K562 (cell line): ENCODE measurements around the gene EDEM1. TPM values are rescaled to one million over a fixed set of nuclear protein-coding genes. Genes with fewer than 3 reads are reported as not detected.

Experiments
- ATAC-seq: fragments of 200-7000 bp; cut with Tn5 transposase; 3 replicates; pipeline ENCODE4 v1.9.1; 2020; ENCODE audit warnings: moderate library complexity
- BruUV-seq: library from RNA; stranded (reverse); fragments of 400-500 nt; replicated peaks from 2 replicates; lab custom pipeline; 2021; lab: Mats Ljungman, UMichigan
- CTCF ChIA-PET: fragments of 300-600 bp; formaldehyde crosslinking; extraction: SDS; loops from one replicate; lab custom pipeline; 2021; ENCODE audit warnings: low intra/inter-chr PET ratio; lab: Yijun Ruan, JAX
- POLR2A ChIA-PET: fragments of 300-600, 350-650 bp; sonication (Branson Sonifier 250); formaldehyde crosslinking; extraction: SDS; loops from one replicate; lab custom pipeline; 2021; ENCODE audit warnings: antibody characterized with exemption, inconsistent platforms; lab: Yijun Ruan, JAX
- DNase-seq, 4 experiments: peaks; one replicate each; pipeline versions ENCODE4 v3.0.0 to v3.0.0-alpha.2; 2011 to 2018; ENCODE audit warnings: low spot score in 3 of 4, mixed read lengths in 3 of 4; ENCODE audit errors: extremely low read depth in 1 of 4
- FAIRE-seq: peaks from 2 replicates; lab custom pipeline; 2011; peaks lifted over from hg19 to GRCh38; lab: Jason Lieb, UNC
- H2AFZ ChIP-seq: 2 replicates; pipeline ENCODE4 v1.6.0; 2011; ENCODE audit warnings: low read depth, low read length, control low read depth, inconsistent platforms
- H3K27ac ChIP-seq: fragments of 200-600 bp; 3 replicates; pipeline ENCODE4 v1.8.0; 2011; ENCODE audit warnings: low read depth, mild to moderate bottlenecking, control low read depth, inconsistent platforms, low read length, moderate library complexity, mixed read lengths; ENCODE audit errors: extremely low read depth
- H3K27me3 ChIP-seq, 2 experiments: fragments of 300-600 bp in 1 of 2; 2 replicates in 1 of 2; 3 replicates in 1 of 2; pipeline versions ENCODE4 v1.6.0 to v1.8.0; 2011; ENCODE audit warnings: inconsistent platforms in 2 of 2, low read length in 2 of 2, mild to moderate bottlenecking in 1 of 2, mixed read lengths in 1 of 2, moderate library complexity in 1 of 2; ENCODE audit not compliant: control insufficient read depth in 2 of 2, insufficient read depth in 2 of 2
- H3K36me3 ChIP-seq: fragments of 300-600 bp; 3 replicates; pipeline ENCODE4 v1.8.0; 2011; ENCODE audit warnings: mild to moderate bottlenecking, low read length, inconsistent platforms; ENCODE audit not compliant: control insufficient read depth, insufficient read depth
- H3K4me1 ChIP-seq, 2 experiments: fragments of 200-600 bp in 1 of 2; replicated peaks in 1 of 2; 2 replicates in 1 of 2; 3 replicates in 1 of 2; pipeline versions ENCODE4 v1.5.1 to v1.8.0; 2011; ENCODE audit warnings: inconsistent platforms in 2 of 2, low read length in 2 of 2, mild to moderate bottlenecking in 1 of 2, mixed read lengths in 1 of 2, moderate library complexity in 1 of 2; ENCODE audit not compliant: control insufficient read depth in 2 of 2, insufficient read depth in 2 of 2
- H3K4me2 ChIP-seq: 2 replicates; pipeline ENCODE4 v1.6.1; 2011; ENCODE audit warnings: low read length, control low read depth, inconsistent platforms, mixed read lengths; ENCODE audit not compliant: insufficient read depth
- H3K4me3 ChIP-seq: fragments of 200-600 bp; sonication (generic), shearing (Covaris generic); 2 replicates; pipeline ENCODE4 v1.5.1; 2016; ENCODE audit warnings: control low read depth, inconsistent platforms
- H3K79me2 ChIP-seq: fragments of 200-600 bp; 3 replicates; pipeline ENCODE4 v1.8.0; 2011; ENCODE audit warnings: low read length, inconsistent platforms; ENCODE audit not compliant: control insufficient read depth, insufficient read depth
- H3K9ac ChIP-seq, 2 experiments: 2 replicates each; pipeline versions ENCODE4 v1.6.0 to v1.6.1; 2011; ENCODE audit warnings: low read depth in 2 of 2, low read length in 2 of 2, control low read depth in 1 of 2, inconsistent platforms in 1 of 2, mild to moderate bottlenecking in 1 of 2, mixed read lengths in 1 of 2; ENCODE audit not compliant: insufficient read depth in 1 of 2
- H3K9me1 ChIP-seq: one replicate; pipeline ENCODE4 v1.6.0; 2011; ENCODE audit warnings: inconsistent platforms, mild to moderate bottlenecking, low read length, moderate library complexity; ENCODE audit not compliant: control insufficient read depth, insufficient read depth
- H3K9me3 ChIP-seq: replicated peaks from 2 replicates; pipeline ENCODE4 v1.5.1; 2011; ENCODE audit warnings: low read depth, low read length, inconsistent platforms; ENCODE audit not compliant: control insufficient read depth, insufficient read depth
- H4K20me1 ChIP-seq: replicated peaks from 2 replicates; pipeline ENCODE4 v1.6.1; 2011; ENCODE audit warnings: low read length, inconsistent platforms, mixed read lengths; ENCODE audit not compliant: control insufficient read depth, insufficient read depth
- ADNP ChIP-seq: fragments of 200-800 bp; sonication (Bioruptor generic); IDR thresholded peaks from 2 replicates; pipeline ENCODE4 v1.6.1; 2016; ENCODE audit warnings: missing genetic modification characterization, missing compliant biosample characterization
- BCOR ChIP-seq: fragments of 450-650 bp; IDR thresholded peaks from 2 replicates; pipeline ENCODE4 v1.6.1; 2016
- CHD4 ChIP-seq: fragments of 200-600 bp; sonication (generic); IDR thresholded peaks from 3 replicates; pipeline ENCODE4 v1.6.1; 2012; ENCODE audit warnings: low read depth, mild to moderate bottlenecking, mixed read lengths, low read length, inconsistent platforms; ENCODE audit not compliant: insufficient read depth, insufficient replicate concordance, poor library complexity, severe bottlenecking
- KDM1A ChIP-seq, 2 experiments: fragments of 450-650 bp; IDR thresholded peaks; 2 replicates each; pipeline ENCODE4 v1.6.1; 2016; ENCODE audit warnings: mild to moderate bottlenecking in 2 of 2
- POLR2AphosphoS2 ChIP-seq: IDR thresholded peaks from 2 replicates; pipeline ENCODE4 v1.6.1; 2012; ENCODE audit warnings: low read length, improper control_type of control experiment
- RBM25 ChIP-seq: fragments of 200-400 bp; formaldehyde crosslinking; IDR thresholded peaks from 2 replicates; pipeline ENCODE4 v1.6.1; 2018; ENCODE audit warnings: low read length, low read depth, moderate library complexity; ENCODE audit not compliant: severe bottlenecking
- SMARCA5 ChIP-seq: fragments of 450-650 bp; IDR thresholded peaks from 2 replicates; pipeline ENCODE4 v1.6.1; 2016
- WHSC1 ChIP-seq: IDR thresholded peaks from one replicate; pipeline ENCODE4 v1.6.1; 2012; ENCODE audit warnings: low read length, control low read depth, inconsistent platforms
- ZNF384 ChIP-seq: IDR thresholded peaks from 2 replicates; pipeline ENCODE4 v1.6.1; 2012; ENCODE audit warnings: low read depth, low read length, improper control_type of control experiment
- WGBS: fragments of 100-300 bp; shearing (Covaris generic); methylation state at CpG from one replicate; pipeline ENCODE4 v1.1.6; 2016; ENCODE audit warnings: low coverage, mixed read lengths; ENCODE audit not compliant: insufficient coverage; ENCODE audit errors: missing lambda C conversion rate; 5-methylcytosine and 5-hydroxymethylcytosine counted together
- in situ Hi-C: fragments of 300-500 bp; cut with MboI; formaldehyde crosslinking; loops from 4 replicates; pipeline ENCODE4 v1.15.0; 2018; ENCODE audit warnings: inconsistent platforms, mixed read lengths
- intact Hi-C: fragments of 100-400 bp; cut with micrococcal nuclease; formaldehyde crosslinking; loops from 2 replicates; pipeline ENCODE4 v1.14.2; 2022
- polyA plus RNA-seq, 8 experiments: library from polyadenylated mRNA; depleted of rRNA in 4 of 8; stranded (reverse) in 5 of 8; unstranded in 3 of 8; fragments of >200 nt; fragmentation: Nextera tagmentation in 2 of 8; fragmentation: Illumina TruSeq in 1 of 8; extraction: Ambion mirVana in 2 of 8; extraction: Trizol in 1 of 8; gene quantifications; 2 replicates each; pipeline versions ENCODE4 v1.2.1 to v1.2.3, GENCODE V29; 2011 to 2014; ENCODE audit warnings: inconsistent platforms in 1 of 8, missing spikeins in 1 of 8
- total RNA-seq, 7 experiments: library from RNA; depleted of rRNA in 6 of 7; stranded (reverse); fragments of >200 nt in 6 of 7; fragmentation: Illumina TruSeq in 2 of 7; extraction: Trizol in 2 of 7; gene quantifications; 2 replicates each; pipeline versions ENCODE4 v1.2.1 to v1.2.3, GENCODE V29; 2011 to 2021; ENCODE audit warnings: low replicate concordance in 1 of 7
- TF ChIP-seq, protein P1 (sequence below): fragments of 450-650 bp; IDR thresholded peaks from 2 replicates; pipeline ENCODE4 v1.6.1; 2018; ENCODE audit not compliant: partially characterized antibody

The EDEM1 gene
- total and polyA plus RNA-seq, 9 of the 15 experiments (the other 6 are each of a cell fraction or from before 2014, with no cell fraction given) = 6.2 to 36.7 (median 14.3) TPM

DNA sequence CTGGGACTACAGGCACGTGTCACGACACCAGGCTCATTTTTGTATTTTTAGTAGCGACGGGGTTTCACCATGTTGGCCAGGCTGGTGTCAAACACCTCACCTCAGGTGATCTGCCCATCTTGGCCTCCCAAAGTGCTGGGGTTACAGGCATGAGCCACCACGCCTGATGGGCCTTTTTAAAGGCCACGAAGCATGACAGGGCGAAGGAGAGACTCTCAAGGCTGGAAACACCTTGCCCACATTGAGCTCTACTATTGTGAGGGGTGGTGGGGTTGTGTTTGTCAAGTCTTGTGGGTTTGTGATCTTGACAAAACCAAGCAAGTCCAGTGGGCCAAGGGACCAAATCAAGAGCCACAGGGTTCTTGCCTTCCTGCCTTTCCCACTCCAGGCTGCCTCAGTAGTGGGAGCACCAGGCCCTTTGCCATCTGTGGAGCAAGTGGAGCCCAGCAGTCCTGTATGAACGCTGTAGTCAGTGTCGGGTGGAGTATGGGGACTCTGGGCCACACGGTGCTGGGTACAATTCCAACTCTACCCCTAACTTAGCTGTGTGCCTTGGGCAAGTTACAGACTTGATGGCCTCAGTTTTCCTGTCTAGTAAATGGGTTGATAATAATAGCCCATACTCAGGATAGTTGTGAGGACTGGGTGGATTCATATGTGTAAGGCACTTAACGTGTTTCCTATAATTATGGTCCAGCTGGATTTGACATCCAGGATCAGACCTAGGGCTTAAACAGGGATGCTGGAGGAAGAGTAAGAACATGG lies 33.3 kb downstream of the EDEM1 start:
- in situ Hi-C loops (no loop called here), intact Hi-C loops (loop anchor here (10.0 kb wide), 3 partner anchors 204 to 514 kb away; no protein-coding TSS in a partner anchor)
- Histone ChIP-seq H3K9me3 (no peaks in the 10 kb centered on the region), H3K9me1 (no peaks in the 10 kb centered on the region), H3K4me3 (no peak overlapping the region), H3K36me3 (peaks cover 26% of the 10 kb centered on the region; the same call in 2 of the 3 replicates), H3K79me2 (no peaks in the 10 kb centered on the region), H2AFZ (no peak overlapping the region), H3K27me3 (peaks cover 0 to 4% of the 10 kb centered on the region in 2 experiments; a peak in 1 of 5 replicates), H3K4me1 (peaks cover 0 to 3% of the 10 kb centered on the region in 2 experiments; a peak in 2 of 5 replicates), H4K20me1 (no peaks in the 10 kb centered on the region), H3K4me2 (no peak overlapping the region), H3K9ac (no peak overlapping the region), H3K27ac (no peak overlapping the region)
- ChIA-PET POLR2A (interaction anchor here (0.6 to 0.7 kb wide), 3 partner anchors 76 to 1297 kb away, joined by 3 read pairs; no protein-coding TSS in a partner anchor), CTCF (interaction anchor here (0.6 kb wide), 1 partner anchor 408 kb away, joined by 4 read pairs; no protein-coding TSS in a partner anchor)
- no peak for DNase-seq
- 67% methylated on average over 11 of the region's 11 CpGs for WGBS
- ATAC-seq = no peak
- no TSS peak for BruUV-seq
- TF ChIP-seq, protein P1, sequence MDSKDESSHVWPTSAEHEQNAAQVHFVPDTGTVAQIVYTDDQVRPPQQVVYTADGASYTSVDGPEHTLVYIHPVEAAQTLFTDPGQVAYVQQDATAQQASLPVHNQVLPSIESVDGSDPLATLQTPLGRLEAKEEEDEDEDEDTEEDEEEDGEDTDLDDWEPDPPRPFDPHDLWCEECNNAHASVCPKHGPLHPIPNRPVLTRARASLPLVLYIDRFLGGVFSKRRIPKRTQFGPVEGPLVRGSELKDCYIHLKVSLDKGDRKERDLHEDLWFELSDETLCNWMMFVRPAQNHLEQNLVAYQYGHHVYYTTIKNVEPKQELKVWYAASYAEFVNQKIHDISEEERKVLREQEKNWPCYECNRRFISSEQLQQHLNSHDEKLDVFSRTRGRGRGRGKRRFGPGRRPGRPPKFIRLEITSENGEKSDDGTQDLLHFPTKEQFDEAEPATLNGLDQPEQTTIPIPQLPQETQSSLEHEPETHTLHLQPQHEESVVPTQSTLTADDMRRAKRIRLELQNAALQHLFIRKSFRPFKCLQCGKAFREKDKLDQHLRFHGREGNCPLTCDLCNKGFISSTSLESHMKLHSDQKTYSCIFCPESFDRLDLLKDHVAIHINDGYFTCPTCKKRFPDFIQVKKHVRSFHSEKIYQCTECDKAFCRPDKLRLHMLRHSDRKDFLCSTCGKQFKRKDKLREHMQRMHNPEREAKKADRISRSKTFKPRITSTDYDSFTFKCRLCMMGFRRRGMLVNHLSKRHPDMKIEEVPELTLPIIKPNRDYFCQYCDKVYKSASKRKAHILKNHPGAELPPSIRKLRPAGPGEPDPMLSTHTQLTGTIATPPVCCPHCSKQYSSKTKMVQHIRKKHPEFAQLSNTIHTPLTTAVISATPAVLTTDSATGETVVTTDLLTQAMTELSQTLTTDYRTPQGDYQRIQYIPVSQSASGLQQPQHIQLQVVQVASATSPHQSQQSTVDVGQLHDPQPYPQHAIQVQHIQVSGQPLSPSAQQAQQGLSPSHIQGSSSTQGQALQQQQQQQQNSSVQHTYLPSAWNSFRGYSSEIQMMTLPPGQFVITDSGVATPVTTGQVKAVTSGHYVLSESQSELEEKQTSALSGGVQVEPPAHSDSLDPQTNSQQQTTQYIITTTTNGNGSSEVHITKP = no peak
- peak; percentile 38 for TF ChIP-seq CHD4
- peak; percentile 75; the same call in 1 of the 2 replicates for TF ChIP-seq SMARCA5
- no peak for TF ChIP-seq ZNF384
- peak; percentile 76 for TF ChIP-seq ADNP
- peak; percentile 52 to 69 for TF ChIP-seq KDM1A (IDR thresholded peaks at IDR 0.05)
- TF ChIP-seq RBM25 = peak; percentile 91
- peak; percentile 92 for TF ChIP-seq BCOR
- 0 out of 2 replicates have a peak, but pooled peaks have one; percentile 21 for TF ChIP-seq POLR2AphosphoS2
- no peak for TF ChIP-seq WHSC1
- TF ChIP-seq, all 486 proteins: peak for 7
- no peak for FAIRE-seq
